22Rv1 (cell line): ENCODE data around the gene GAL.

Source experiments
- H3K27ac ChIP-seq: fragments of 450-650 bp; 2 replicates; pipeline ENCODE4 v1.5.1; 2017
- CTCF ChIP-seq: fragments of 450-650 bp; IDR thresholded peaks from 2 replicates; pipeline ENCODE4 v1.5.1; 2017; ENCODE audit warnings: mild to moderate bottlenecking
- ZFX ChIP-seq: fragments of 450-650 bp; IDR thresholded peaks from 2 replicates; pipeline ENCODE4 v1.6.1; 2017; ENCODE audit warnings: antibody characterized with exemption, borderline replicate concordance

GAL gene

GRCh38 chr11:68660066-68660810 is 24.1 kb upstream of the GAL start:
- no peak for TF ChIP-seq CTCF
- TF ChIP-seq ZFX, result no peak
- H3K27ac ChIP-seq, result no peak overlapping the region

- H3K27ac ChIP-seq, result no peak overlapping the region
- TF ChIP-seq CTCF (no peak), ZFX (no peak)
Observed at GRCh38 chr11:68661014-68661413, 23.3 kb upstream of the GAL start.

- no peak for TF ChIP-seq CTCF
- no peak for TF ChIP-seq ZFX
- H3K27ac ChIP-seq, result no peak overlapping the region
Observed at GRCh38 chr11:68661697-68662603, 22.4 kb upstream of the GAL start.

- TF ChIP-seq ZFX (no peak), CTCF (no peak)
- no peak overlapping the region for H3K27ac ChIP-seq
Observed at GRCh38 chr11:68663482-68664010, 20.8 kb upstream of the GAL start.

GRCh38 chr11:68664141-68664540 is 20.2 kb upstream of the GAL start:
- TF ChIP-seq ZFX (no peak), CTCF (no peak)
- no peak overlapping the region for H3K27ac ChIP-seq

GRCh38 chr11:68664906-68665305 is 19.4 kb upstream of the GAL start:
- H3K27ac ChIP-seq, result no peak overlapping the region
- TF ChIP-seq ZFX (no peak), CTCF (no peak)

GRCh38 chr11:68665436-68665835 is 18.9 kb upstream of the GAL start:
- TF ChIP-seq ZFX (no peak), CTCF (no peak)
- no peak overlapping the region for H3K27ac ChIP-seq
